ENCODE measurements around the gene RSPO1.

Gene RSPO1

GRCh38 chr1:37634244-37634991, at the start of gene RSPO1:
RSPO1 (minus strand) TSS chr1:37634892; CDS start chr1:37629661, 5,231 bp downstream.
- TF ChIP-seq CEBPB (IDR thresholded peaks at IDR 0.05) (peak; percentile 37; the same call in 1 of the 2 replicates), TCF12 (IDR thresholded peaks at IDR 0.05; ENCODE audit: low read depth) (no peak)

- TF ChIP-seq USF1 (IDR thresholded peaks at IDR 0.05): no peak
- peak; percentile 77 for TF ChIP-seq RAD21 (IDR thresholded peaks at IDR 0.05; ENCODE audit: low read depth)
Measured at GRCh38 chr1:37682334-37682987, 47.8 kb upstream of the RSPO1 start.

GRCh38 chr1:37680933-37681332, 46.2 kb upstream of the RSPO1 start:
- TF ChIP-seq FOXM1 (IDR thresholded peaks at IDR 0.05; ENCODE audit: borderline replicate concordance, low read depth): no peak
- TF ChIP-seq EGR1 (IDR thresholded peaks at IDR 0.05): no peak
- no peak for TF ChIP-seq YY1 (IDR thresholded peaks at IDR 0.05; ENCODE audit: low read depth)

GRCh38 chr1:37677808-37678207, 43.1 kb upstream of the RSPO1 start:
- no peak for TF ChIP-seq YY1 (IDR thresholded peaks at IDR 0.05; ENCODE audit: low read depth)
- no peak for TF ChIP-seq NFIC (IDR thresholded peaks at IDR 0.05)
- no peak for TF ChIP-seq ZBTB7A (IDR thresholded peaks at IDR 0.05; ENCODE audit: low read depth)
- no peak for TF ChIP-seq REST (IDR thresholded peaks at IDR 0.05; ENCODE audit: low read depth)

- TF ChIP-seq EGR1 (IDR thresholded peaks at IDR 0.05): no peak
Measured at GRCh38 chr1:37677143-37677439, 42.4 kb upstream of the RSPO1 start.

GRCh38 chr1:37676281-37677142, 41.8 kb upstream of the RSPO1 start:
- TF ChIP-seq ZBTB7A (IDR thresholded peaks at IDR 0.05; ENCODE audit: low read depth) (no peak), CEBPB (IDR thresholded peaks at IDR 0.05) (no peak), TAF1 (IDR thresholded peaks at IDR 0.05; ENCODE audit: low read depth) (no peak), EGR1 (IDR thresholded peaks at IDR 0.05) (no peak), REST (IDR thresholded peaks at IDR 0.05; ENCODE audit: low read depth) (no peak), FOXM1 (IDR thresholded peaks at IDR 0.05; ENCODE audit: borderline replicate concordance, low read depth) (no peak), YY1 (IDR thresholded peaks at IDR 0.05; ENCODE audit: low read depth) (no peak), NFIC (IDR thresholded peaks at IDR 0.05) (no peak), RAD21 (IDR thresholded peaks at IDR 0.05; ENCODE audit: low read depth) (no peak), EP300 (IDR thresholded peaks at IDR 0.05; ENCODE audit: borderline replicate concordance) (no peak), TCF12 (IDR thresholded peaks at IDR 0.05; ENCODE audit: low read depth) (no peak), MAX (IDR thresholded peaks at IDR 0.05) (no peak), CREB1 (IDR thresholded peaks at IDR 0.05; ENCODE audit: low read depth) (no peak), TEAD4 (IDR thresholded peaks at IDR 0.05) (no peak), USF1 (IDR thresholded peaks at IDR 0.05) (no peak)

- no peak for TF ChIP-seq YY1 (IDR thresholded peaks at IDR 0.05; ENCODE audit: low read depth)
- no peak for TF ChIP-seq MAX (IDR thresholded peaks at IDR 0.05)
Measured at GRCh38 chr1:37673920-37674319, 39.2 kb upstream of the RSPO1 start.

Data from Ishikawa (cell line).